Measurements from ENCODE around the gene TNRC6A. TPM values are rescaled to one million over a fixed set of nuclear protein-coding genes. Genes with fewer than 3 reads are reported as not detected.
A peak's percentile ranks its signal among the peaks of the same experiment; 100 is the strongest.

The TNRC6A gene
- total RNA-seq, 3 donors from 2014 or later = 49.3 to 84.9 (median 59.6) TPM

GRCh38 chr16:24816688-24817087, 87.2 kb downstream of the TNRC6A start:
- no peak overlapping the region for H3K4me3 ChIP-seq
- intact Hi-C loops (cut with DNase I; ENCODE audit: low total_unique reads) = no loop called here
- TF ChIP-seq CTCF (IDR thresholded peaks at IDR 0.05) = no peak
- TF ChIP-seq POLR2AphosphoS5 (IDR thresholded peaks at IDR 0.05) = no peak
- no peak for TF ChIP-seq POLR2A (IDR thresholded peaks at IDR 0.05)
- no peaks in the 10 kb centered on the region for H3K27me3 ChIP-seq
- H3K36me3 ChIP-seq = peaks cover 18% of the 10 kb centered on the region
- no peak for DNase-seq (ENCODE audit: low spot score in 2 of 2)
- no peak overlapping the region for H3K27ac ChIP-seq
- H3K9me3 ChIP-seq = no peaks in the 10 kb centered on the region
- no peaks in the 10 kb centered on the region for H3K4me1 ChIP-seq

- H3K4me3 ChIP-seq = no peak overlapping the region
- H3K9me3 ChIP-seq = no peaks in the 10 kb centered on the region
- no peaks in the 10 kb centered on the region for H3K27me3 ChIP-seq
- intact Hi-C loops (cut with DNase I; ENCODE audit: low total_unique reads) = loop anchor here (2.0 kb wide), 1 partner anchor 37 kb away; no protein-coding TSS in a partner anchor
- TF ChIP-seq CTCF (IDR thresholded peaks at IDR 0.05) (no peak), POLR2AphosphoS5 (IDR thresholded peaks at IDR 0.05) (no peak), POLR2A (IDR thresholded peaks at IDR 0.05) (no peak)
- H3K4me1 ChIP-seq = no peaks in the 10 kb centered on the region
- H3K36me3 ChIP-seq = peaks cover 23% of the 10 kb centered on the region
- H3K27ac ChIP-seq = peak overlapping the region in 1 of 2 donors; percentile 4
- no peak for DNase-seq (ENCODE audit: low spot score in 2 of 2)
These were observed 90.1 kb downstream of the TNRC6A start for GRCh38 chr16:24819462-24820040.

GRCh38 chr16:24820522-24820921, 91.1 kb downstream of the TNRC6A start:
- Histone ChIP-seq H3K27ac (peak overlapping the region in 1 of 2 donors; percentile 6), H3K4me3 (no peak overlapping the region), H3K4me1 (no peaks in the 10 kb centered on the region), H3K36me3 (peaks cover 23% of the 10 kb centered on the region), H3K9me3 (no peaks in the 10 kb centered on the region), H3K27me3 (no peaks in the 10 kb centered on the region)
- TF ChIP-seq CTCF (IDR thresholded peaks at IDR 0.05) = no peak
- no peak for TF ChIP-seq POLR2A (IDR thresholded peaks at IDR 0.05)
- DNase-seq (ENCODE audit: low spot score in 2 of 2) = no peak
- intact Hi-C loops (cut with DNase I; ENCODE audit: low total_unique reads) = loop anchor here (2.0 kb wide), 1 partner anchor 38 kb away; no protein-coding TSS in a partner anchor

GRCh38 chr16:24821129-24821528, 91.7 kb downstream of the TNRC6A start:
- Histone ChIP-seq H3K4me3 (no peak overlapping the region), H3K36me3 (peaks cover 23% of the 10 kb centered on the region), H3K4me1 (no peaks in the 10 kb centered on the region), H3K27ac (peak overlapping the region in 1 of 2 donors; percentile 46), H3K27me3 (no peaks in the 10 kb centered on the region), H3K9me3 (no peaks in the 10 kb centered on the region)
- no peak for DNase-seq (ENCODE audit: low spot score in 2 of 2)
- TF ChIP-seq CTCF (IDR thresholded peaks at IDR 0.05) (no peak), POLR2A (IDR thresholded peaks at IDR 0.05) (no peak), POLR2AphosphoS5 (IDR thresholded peaks at IDR 0.05) (no peak)
- intact Hi-C loops (cut with DNase I; ENCODE audit: low total_unique reads) = loop anchor here (2.0 kb wide), 1 partner anchor 38 kb away; no protein-coding TSS in a partner anchor

GRCh38 chr16:24822542-24822941, 93.1 kb downstream of the TNRC6A start:
- no peak for DNase-seq (ENCODE audit: low spot score in 2 of 2)
- Histone ChIP-seq H3K27me3 (no peaks in the 10 kb centered on the region), H3K9me3 (no peaks in the 10 kb centered on the region), H3K4me3 (no peak overlapping the region), H3K36me3 (peaks cover 22% of the 10 kb centered on the region), H3K27ac (peak overlapping the region in 1 of 2 donors; percentile 46), H3K4me1 (no peaks in the 10 kb centered on the region)
- intact Hi-C loops (cut with DNase I; ENCODE audit: low total_unique reads) = no loop called here
- TF ChIP-seq POLR2AphosphoS5 (IDR thresholded peaks at IDR 0.05) (no peak), CTCF (IDR thresholded peaks at IDR 0.05) (no peak), POLR2A (IDR thresholded peaks at IDR 0.05) (no peak)

All from breast epithelium (tissue), 4 donors.